ENCODE measurements around the gene MYCBP.
"Not testable (repeated sequence)": the region's sequence is repeated elsewhere in the genome, so short reads cannot be mapped to it uniquely, and the experiment has no call there.

MYCBP gene

GRCh38 chr1:38867208-38867607 is 5.9 kb downstream of the MYCBP start:
- no peak for DNase-seq (ENCODE audit: low spot score)

- DNase-seq (ENCODE audit: low spot score): no peak
Observed at GRCh38 chr1:38865112-38865715, 7.9 kb downstream of the MYCBP start.

- no peak for DNase-seq (ENCODE audit: low spot score)
Observed at GRCh38 chr1:38860454-38860795, 12.7 kb downstream of the MYCBP start.

- peak; percentile 99 for DNase-seq (ENCODE audit: low spot score)
Observed at GRCh38 chr1:38859561-38860453, 13.3 kb downstream of the MYCBP start, which contains the start of gene RRAGC. Gene RRAGC, minus strand, starts transcription at chr1:38859772. Its CDS starts 126 bp downstream, at chr1:38859646.

- no peak for DNase-seq (ENCODE audit: low spot score)
Observed at GRCh38 chr1:38858833-38859560, 14.2 kb downstream of the MYCBP start.

GRCh38 chr1:38852780-38853179 is 20.4 kb downstream of the MYCBP start:
- DNase-seq (ENCODE audit: low spot score): no peak

GRCh38 chr1:38848071-38848470 is 25.1 kb downstream of the MYCBP start:
- DNase-seq (ENCODE audit: low spot score): no peak

- no peak for DNase-seq (ENCODE audit: low spot score)
Observed at GRCh38 chr1:38846210-38846609, 26.9 kb downstream of the MYCBP start.

- DNase-seq (ENCODE audit: low spot score): not testable (repeated sequence)
Observed at GRCh38 chr1:38845088-38845487, 28.1 kb downstream of the MYCBP start.

- no peak for DNase-seq (ENCODE audit: low spot score)
Observed at GRCh38 chr1:38840281-38840680, 32.9 kb downstream of the MYCBP start.

- no peak for DNase-seq (ENCODE audit: low spot score)
Observed at GRCh38 chr1:38839363-38839762, 33.8 kb downstream of the MYCBP start.

GRCh38 chr1:38836316-38836715 is 36.8 kb downstream of the MYCBP start:
- not testable (repeated sequence) for DNase-seq (ENCODE audit: low spot score)

- DNase-seq (ENCODE audit: low spot score): no peak
Observed at GRCh38 chr1:38834937-38835827, 38.0 kb downstream of the MYCBP start.

GRCh38 chr1:38834221-38834782 is 38.8 kb downstream of the MYCBP start:
- DNase-seq (ENCODE audit: low spot score): no peak

- no peak for DNase-seq (ENCODE audit: low spot score)
Observed at GRCh38 chr1:38833146-38833545, 40.0 kb downstream of the MYCBP start.

GRCh38 chr1:38832370-38832734 is 40.8 kb downstream of the MYCBP start:
- DNase-seq (ENCODE audit: low spot score): no peak

GRCh38 chr1:38831731-38832369 is 41.3 kb downstream of the MYCBP start:
- no peak for DNase-seq (ENCODE audit: low spot score)

GRCh38 chr1:38829368-38829767 is 43.8 kb downstream of the MYCBP start:
- DNase-seq (ENCODE audit: low spot score): no peak

GRCh38 chr1:38827318-38827717 is 45.8 kb downstream of the MYCBP start:
- DNase-seq (ENCODE audit: low spot score): no peak

GRCh38 chr1:38826886-38827285 is 46.3 kb downstream of the MYCBP start:
- no peak for DNase-seq (ENCODE audit: low spot score)

- DNase-seq (ENCODE audit: low spot score): no peak
Observed at GRCh38 chr1:38826262-38826661, 46.9 kb downstream of the MYCBP start.

All from ecto neural progenitor cell (in vitro differentiated cells).